WERI-Rb-1 (cell line): ENCODE measurements around the gene DIRAS1.

Experiments
- DNase-seq: peaks from one replicate; pipeline ENCODE4 v3.0.0-alpha.2; 2020
- H3K27ac ChIP-seq: fragments of 250-450 bp; sonication (Bioruptor Pico); 2 replicates; pipeline ENCODE4 v1.5.1; 2020; ENCODE audit warnings: mild to moderate bottlenecking, moderate library complexity
- H3K27me3 ChIP-seq: fragments of 250-450 bp; sonication (Bioruptor Pico); 2 replicates; pipeline ENCODE4 v1.5.1; 2021; ENCODE audit warnings: mild to moderate bottlenecking, low read depth, moderate library complexity; ENCODE audit not compliant: insufficient read depth, severe bottlenecking
- H3K36me3 ChIP-seq: fragments of 250-450 bp; sonication (Bioruptor Pico); 2 replicates; pipeline ENCODE4 v1.5.1; 2020; ENCODE audit warnings: mild to moderate bottlenecking, moderate library complexity
- H3K4me3 ChIP-seq: 2 replicates; pipeline ENCODE4 v1.5.1; 2011; ENCODE audit warnings: low read depth, mild to moderate bottlenecking, control low read depth, low read length
- H3K9me3 ChIP-seq: fragments of 250-450 bp; sonication (Bioruptor Pico); 2 replicates; pipeline ENCODE4 v1.5.1; 2021; ENCODE audit warnings: mild to moderate bottlenecking, moderate library complexity; ENCODE audit not compliant: severe bottlenecking
- TF ChIP-seq, protein P1 (sequence below): IDR thresholded peaks from 2 replicates; pipeline ENCODE4 v1.5.1; 2011; ENCODE audit warnings: low read depth, mild to moderate bottlenecking, control low read depth, inconsistent platforms, low read length

Gene DIRAS1

DNA sequence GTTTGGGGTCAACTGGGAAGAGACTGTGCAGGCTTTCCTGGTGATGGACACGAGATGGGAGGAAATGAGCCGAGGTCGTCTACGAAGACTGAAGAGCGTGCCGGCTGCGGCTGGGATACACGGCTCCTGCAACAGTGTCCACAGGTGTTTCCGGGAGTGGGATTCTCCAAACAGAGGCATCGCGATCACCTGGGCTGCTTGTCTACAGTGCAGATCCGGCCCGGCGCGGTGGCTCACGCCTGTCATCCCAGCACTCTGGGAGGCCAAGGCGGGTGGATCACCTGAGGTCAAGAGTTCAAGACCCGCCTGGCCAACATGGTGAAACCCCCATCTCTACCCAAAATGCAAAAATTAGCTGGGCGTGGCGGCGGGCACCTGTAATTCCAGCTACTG, 30.3 kb upstream of the DIRAS1 start:
- no peaks in the 10 kb centered on the region for H3K9me3 ChIP-seq
- H3K4me3 ChIP-seq, result no peak overlapping the region
- H3K27me3 ChIP-seq, result no peaks in the 10 kb centered on the region
- no peak overlapping the region for H3K27ac ChIP-seq
- H3K36me3 ChIP-seq, result peaks cover 32% of the 10 kb centered on the region
- DNase-seq, result no peak
- TF ChIP-seq, protein P1, sequence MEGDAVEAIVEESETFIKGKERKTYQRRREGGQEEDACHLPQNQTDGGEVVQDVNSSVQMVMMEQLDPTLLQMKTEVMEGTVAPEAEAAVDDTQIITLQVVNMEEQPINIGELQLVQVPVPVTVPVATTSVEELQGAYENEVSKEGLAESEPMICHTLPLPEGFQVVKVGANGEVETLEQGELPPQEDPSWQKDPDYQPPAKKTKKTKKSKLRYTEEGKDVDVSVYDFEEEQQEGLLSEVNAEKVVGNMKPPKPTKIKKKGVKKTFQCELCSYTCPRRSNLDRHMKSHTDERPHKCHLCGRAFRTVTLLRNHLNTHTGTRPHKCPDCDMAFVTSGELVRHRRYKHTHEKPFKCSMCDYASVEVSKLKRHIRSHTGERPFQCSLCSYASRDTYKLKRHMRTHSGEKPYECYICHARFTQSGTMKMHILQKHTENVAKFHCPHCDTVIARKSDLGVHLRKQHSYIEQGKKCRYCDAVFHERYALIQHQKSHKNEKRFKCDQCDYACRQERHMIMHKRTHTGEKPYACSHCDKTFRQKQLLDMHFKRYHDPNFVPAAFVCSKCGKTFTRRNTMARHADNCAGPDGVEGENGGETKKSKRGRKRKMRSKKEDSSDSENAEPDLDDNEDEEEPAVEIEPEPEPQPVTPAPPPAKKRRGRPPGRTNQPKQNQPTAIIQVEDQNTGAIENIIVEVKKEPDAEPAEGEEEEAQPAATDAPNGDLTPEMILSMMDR, result no peak

DNA sequence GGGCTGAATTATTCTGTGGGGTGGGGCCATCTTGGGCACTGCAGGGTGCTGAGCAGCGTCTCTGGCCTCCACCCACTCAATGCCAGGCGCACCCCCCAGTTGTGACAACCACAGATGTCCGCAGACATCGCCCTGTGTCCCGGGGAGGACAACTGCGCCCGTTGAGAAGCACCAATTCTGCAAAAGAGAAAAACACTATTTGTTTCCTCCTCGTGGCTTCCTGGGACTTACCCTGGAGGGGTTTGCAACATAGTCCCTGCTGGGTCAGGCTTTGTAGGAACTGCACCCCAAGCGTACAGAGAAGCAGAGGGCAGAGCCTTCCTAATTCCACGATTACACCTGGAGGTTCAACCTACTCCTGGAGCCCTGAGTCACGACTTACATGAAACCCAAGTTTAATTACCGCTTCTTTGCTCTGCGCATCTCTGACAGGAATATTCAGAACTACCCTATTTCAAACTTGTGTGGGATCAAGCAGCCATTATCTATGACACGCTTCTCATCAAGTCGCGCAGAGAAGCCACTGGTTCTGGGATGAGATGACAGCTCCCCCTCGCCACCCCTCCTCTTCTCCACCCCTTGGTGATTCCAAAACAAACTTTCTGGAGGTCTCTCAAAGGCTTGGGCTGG, 29.8 kb upstream of the DIRAS1 start:
- H3K36me3 ChIP-seq, result peaks cover 28% of the 10 kb centered on the region
- H3K9me3 ChIP-seq, result no peaks in the 10 kb centered on the region
- TF ChIP-seq, protein P1, result no peak
- H3K27me3 ChIP-seq, result no peaks in the 10 kb centered on the region
- H3K27ac ChIP-seq, result no peak overlapping the region
- H3K4me3 ChIP-seq, result no peak overlapping the region
- no peak for DNase-seq

DNA sequence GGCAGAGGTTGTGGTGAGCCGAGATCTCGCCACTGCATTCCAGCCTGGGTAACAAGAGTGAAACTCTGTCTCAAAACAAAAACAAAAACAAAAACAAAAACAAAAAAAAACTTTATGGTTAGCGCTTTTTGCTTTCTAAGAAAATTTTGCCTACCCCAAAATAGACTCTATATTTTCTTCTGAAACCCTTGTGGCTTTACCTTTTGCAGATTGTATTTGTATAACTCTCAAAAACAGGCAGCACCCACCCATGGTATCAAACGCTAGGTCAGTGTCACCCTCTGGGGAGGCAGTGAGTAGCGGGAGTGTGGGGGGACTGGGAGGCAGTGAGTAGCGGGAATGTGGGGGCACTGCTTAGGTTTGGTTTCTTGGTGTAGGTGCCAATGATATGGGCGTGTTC, 26.2 kb upstream of the DIRAS1 start:
- no peak for DNase-seq
- H3K4me3 ChIP-seq, result no peak overlapping the region
- H3K36me3 ChIP-seq, result no peaks in the 10 kb centered on the region
- H3K27ac ChIP-seq, result no peak overlapping the region
- H3K27me3 ChIP-seq, result no peaks in the 10 kb centered on the region
- no peaks in the 10 kb centered on the region for H3K9me3 ChIP-seq
- TF ChIP-seq, protein P1, result no peak

DNA sequence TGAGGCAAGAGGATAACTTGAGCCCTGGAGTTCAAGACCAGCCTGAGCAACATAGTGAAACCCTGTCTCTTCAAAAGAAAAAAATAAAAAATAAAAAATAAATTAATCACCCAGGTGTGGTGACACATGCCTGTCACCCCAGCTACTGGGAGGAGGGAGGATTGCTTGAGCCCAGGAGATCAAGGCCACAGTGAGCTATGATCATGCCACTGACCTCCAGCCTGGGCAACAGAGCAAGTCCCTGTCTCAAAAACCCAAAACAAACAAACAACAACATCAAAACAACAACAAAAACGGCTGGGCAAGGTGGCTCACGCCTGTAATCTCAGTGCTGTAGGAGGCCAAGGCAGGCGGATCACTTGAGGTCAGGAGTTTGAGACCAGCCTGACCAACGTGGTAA, 22.9 kb upstream of the DIRAS1 start:
- no peak for DNase-seq
- Histone ChIP-seq H3K27ac (no peak overlapping the region), H3K4me3 (no peak overlapping the region), H3K27me3 (no peaks in the 10 kb centered on the region), H3K9me3 (no peaks in the 10 kb centered on the region), H3K36me3 (no peaks in the 10 kb centered on the region)
- TF ChIP-seq, protein P1, result no peak

DNA sequence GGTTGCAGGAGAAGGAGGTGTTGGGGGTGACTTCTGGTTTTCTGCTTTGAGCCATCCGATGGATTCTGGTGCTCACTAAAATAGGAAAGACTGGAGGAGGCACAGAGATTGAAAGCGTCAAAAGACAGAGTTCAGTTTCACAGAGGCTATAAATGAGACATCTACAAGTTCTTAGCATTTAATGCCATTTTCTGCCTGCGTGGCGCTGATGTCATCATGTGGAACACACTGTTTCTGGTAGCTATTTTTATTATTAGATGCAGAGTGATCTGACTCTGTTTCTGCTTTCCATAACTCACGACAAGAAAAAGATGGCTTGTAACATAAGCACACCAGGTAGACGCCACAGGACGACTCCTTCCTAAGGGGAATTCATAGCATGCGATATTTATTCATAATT, 21.9 kb upstream of the DIRAS1 start:
- TF ChIP-seq, protein P1, result no peak
- DNase-seq, result no peak
- Histone ChIP-seq H3K36me3 (peaks cover 4% of the 10 kb centered on the region; the same call in 1 of the 2 replicates), H3K27ac (no peak overlapping the region), H3K4me3 (no peak overlapping the region), H3K9me3 (no peaks in the 10 kb centered on the region), H3K27me3 (no peaks in the 10 kb centered on the region)

DNA sequence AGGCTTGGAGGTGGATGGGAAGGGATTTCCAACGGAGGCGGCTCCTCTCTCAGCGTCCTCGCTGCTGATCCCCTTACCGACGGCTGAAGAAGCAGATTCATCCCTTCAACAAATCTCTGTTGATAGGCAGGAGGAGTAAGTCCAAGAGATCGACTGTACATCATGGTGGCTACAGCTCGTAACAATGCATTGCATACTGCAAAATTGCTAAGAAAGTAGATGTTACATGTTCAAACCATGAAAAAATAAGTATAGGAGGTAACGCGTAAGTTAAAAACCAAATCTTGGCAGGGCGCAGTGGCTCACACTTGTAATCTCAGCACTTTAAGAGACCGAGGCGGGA, 19.1 kb upstream of the DIRAS1 start:
- H3K27me3 ChIP-seq, result no peaks in the 10 kb centered on the region
- no peak for DNase-seq
- TF ChIP-seq, protein P1, result no peak
- peak overlapping the region; percentile 85 for H3K27ac ChIP-seq
- no peaks in the 10 kb centered on the region for H3K9me3 ChIP-seq
- peak overlapping the region; percentile 23 for H3K4me3 ChIP-seq
- peaks cover 23% of the 10 kb centered on the region for H3K36me3 ChIP-seq
